ENCODE data around the gene UBL7.

The UBL7 gene

GRCh38 chr15:74426404-74427281, 34.3 kb downstream of the UBL7 start:
- TF ChIP-seq EZH2phosphoT487 (conservative IDR thresholded peaks at IDR 0.05; ENCODE audit: low read length) (no peak), CTCF (IDR thresholded peaks at IDR 0.05; ENCODE audit: insufficient read depth, low read length, poor library complexity, severe bottlenecking) (no peak)

GRCh38 chr15:74425630-74426029, 35.3 kb downstream of the UBL7 start:
- no peaks in the 10 kb centered on the region for H4K20me1 ChIP-seq (ENCODE audit: low read depth, low read length)
- TF ChIP-seq CTCF (IDR thresholded peaks at IDR 0.05; ENCODE audit: insufficient read depth, low read length, poor library complexity, severe bottlenecking) (no peak), EZH2phosphoT487 (conservative IDR thresholded peaks at IDR 0.05; ENCODE audit: low read length) (no peak)
- no peak overlapping the region for H3K27ac ChIP-seq (ENCODE audit: low read depth, low read length)
- no peaks in the 10 kb centered on the region for H3F3A ChIP-seq (ENCODE audit: insufficient read depth)
- H3K4me3 ChIP-seq (ENCODE audit: insufficient read depth, low read length, poor library complexity, severe bottlenecking), result no peak overlapping the region
- no peaks in the 10 kb centered on the region for H3K36me3 ChIP-seq (ENCODE audit: low read length)
- no peak overlapping the region for H3K9ac ChIP-seq (ENCODE audit: low read length)
- no peak overlapping the region for H3K4me2 ChIP-seq (ENCODE audit: low read depth, low read length, poor library complexity, severe bottlenecking)
- H3K27me3 ChIP-seq (ENCODE audit: low read length), result no peaks in the 10 kb centered on the region
- H3K9me3 ChIP-seq (ENCODE audit: insufficient read depth, low read length), result no peaks in the 10 kb centered on the region
- no peaks in the 10 kb centered on the region for H3K9me2 ChIP-seq (replicated peaks; ENCODE audit: insufficient read depth, low read length)
- no peaks in the 10 kb centered on the region for H3K79me2 ChIP-seq (ENCODE audit: insufficient read depth, low read length)
- H2AFZ ChIP-seq (ENCODE audit: low read depth, low read length, severe bottlenecking), result no peak overlapping the region

More at GRCh38 chr15:74426404-74427281, 34.3 kb downstream of the UBL7 start:
- no peaks in the 10 kb centered on the region for H3K36me3 ChIP-seq (ENCODE audit: low read length)
- no peaks in the 10 kb centered on the region for H3F3A ChIP-seq (ENCODE audit: insufficient read depth)
- no peak overlapping the region for H2AFZ ChIP-seq (ENCODE audit: low read depth, low read length, severe bottlenecking)
- H3K4me3 ChIP-seq (ENCODE audit: insufficient read depth, low read length, poor library complexity, severe bottlenecking), result no peak overlapping the region
- no peaks in the 10 kb centered on the region for H3K27me3 ChIP-seq (ENCODE audit: low read length)
- H3K9ac ChIP-seq (ENCODE audit: low read length), result no peak overlapping the region
- H3K9me3 ChIP-seq (ENCODE audit: insufficient read depth, low read length), result no peaks in the 10 kb centered on the region
- H3K27ac ChIP-seq (ENCODE audit: low read depth, low read length), result no peak overlapping the region
- no peaks in the 10 kb centered on the region for H3K9me2 ChIP-seq (replicated peaks; ENCODE audit: insufficient read depth, low read length)
- no peaks in the 10 kb centered on the region for H4K20me1 ChIP-seq (ENCODE audit: low read depth, low read length)
- no peak overlapping the region for H3K4me2 ChIP-seq (ENCODE audit: low read depth, low read length, poor library complexity, severe bottlenecking)
- no peaks in the 10 kb centered on the region for H3K79me2 ChIP-seq (ENCODE audit: insufficient read depth, low read length)

GRCh38 chr15:74424901-74425528, 35.9 kb downstream of the UBL7 start:
- no peaks in the 10 kb centered on the region for H3K9me2 ChIP-seq (replicated peaks; ENCODE audit: insufficient read depth, low read length)
- H3K36me3 ChIP-seq (ENCODE audit: low read length), result no peaks in the 10 kb centered on the region
- H3K79me2 ChIP-seq (ENCODE audit: insufficient read depth, low read length), result no peaks in the 10 kb centered on the region
- no peak overlapping the region for H3K27ac ChIP-seq (ENCODE audit: low read depth, low read length)
- no peak overlapping the region for H3K4me2 ChIP-seq (ENCODE audit: low read depth, low read length, poor library complexity, severe bottlenecking)
- TF ChIP-seq EZH2phosphoT487 (conservative IDR thresholded peaks at IDR 0.05; ENCODE audit: low read length) (no peak), CTCF (IDR thresholded peaks at IDR 0.05; ENCODE audit: insufficient read depth, low read length, poor library complexity, severe bottlenecking) (no peak)
- H4K20me1 ChIP-seq (ENCODE audit: low read depth, low read length), result no peaks in the 10 kb centered on the region
- H3K9me3 ChIP-seq (ENCODE audit: insufficient read depth, low read length), result no peaks in the 10 kb centered on the region
- no peak overlapping the region for H3K4me3 ChIP-seq (ENCODE audit: insufficient read depth, low read length, poor library complexity, severe bottlenecking)
- no peaks in the 10 kb centered on the region for H3K27me3 ChIP-seq (ENCODE audit: low read length)
- H2AFZ ChIP-seq (ENCODE audit: low read depth, low read length, severe bottlenecking), result no peak overlapping the region
- H3F3A ChIP-seq (ENCODE audit: insufficient read depth), result no peaks in the 10 kb centered on the region
- no peak overlapping the region for H3K9ac ChIP-seq (ENCODE audit: low read length)
